GM11168 (cell line): ENCODE measurements around the gene HELB.
"Not testable (repeated sequence)": the region's sequence is repeated elsewhere in the genome, so short reads cannot be mapped to it uniquely, and the experiment has no call there.

ENCODE experiments used
- in situ Hi-C: fragments of 300-500 bp; cut with MboI; formaldehyde crosslinking; loops from one replicate; pipeline ENCODE4 v1.12.0; 2022; ENCODE audit warnings: low sequenced_read_pairs; ENCODE audit not compliant: unreplicated experiment

Gene HELB

DNA sequence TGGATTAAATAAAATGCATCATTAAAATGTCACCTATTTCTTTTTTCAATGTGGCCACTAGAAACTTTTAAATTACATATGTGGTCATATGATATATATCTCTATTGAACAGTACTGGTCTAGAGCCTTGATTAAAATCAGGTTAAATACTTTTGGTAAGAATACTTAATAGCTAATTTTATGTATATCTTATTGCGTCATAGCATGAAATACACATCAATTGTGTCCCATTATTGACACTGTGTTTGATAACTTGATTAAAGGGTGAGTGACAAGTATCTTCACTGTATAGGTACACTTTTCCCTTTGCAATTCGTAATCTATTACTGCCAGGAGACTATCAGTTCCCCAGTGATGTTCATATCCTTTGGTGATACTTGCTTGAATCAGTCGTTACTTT lies 4.4 kb upstream of the HELB start:
- in situ Hi-C loops: no loop called here

DNA sequence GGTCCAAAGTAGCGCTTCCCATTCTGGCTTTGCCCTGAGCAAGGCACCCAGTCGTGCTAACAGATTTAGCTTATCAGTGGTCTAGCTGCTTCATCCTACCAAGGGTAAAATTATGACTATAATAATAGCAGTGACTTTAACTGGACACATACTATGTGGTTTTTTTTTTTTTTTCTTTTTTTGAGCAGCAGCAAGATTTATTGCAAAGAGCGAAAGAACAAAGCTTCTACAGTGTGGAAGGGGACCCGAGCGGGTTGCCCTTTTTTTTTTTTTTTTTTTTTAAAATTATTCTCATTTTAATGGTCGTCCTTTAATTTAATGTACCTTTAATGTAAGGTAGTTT lies 505 bp downstream of the HELB start:
- in situ Hi-C loops: no loop called here

DNA sequence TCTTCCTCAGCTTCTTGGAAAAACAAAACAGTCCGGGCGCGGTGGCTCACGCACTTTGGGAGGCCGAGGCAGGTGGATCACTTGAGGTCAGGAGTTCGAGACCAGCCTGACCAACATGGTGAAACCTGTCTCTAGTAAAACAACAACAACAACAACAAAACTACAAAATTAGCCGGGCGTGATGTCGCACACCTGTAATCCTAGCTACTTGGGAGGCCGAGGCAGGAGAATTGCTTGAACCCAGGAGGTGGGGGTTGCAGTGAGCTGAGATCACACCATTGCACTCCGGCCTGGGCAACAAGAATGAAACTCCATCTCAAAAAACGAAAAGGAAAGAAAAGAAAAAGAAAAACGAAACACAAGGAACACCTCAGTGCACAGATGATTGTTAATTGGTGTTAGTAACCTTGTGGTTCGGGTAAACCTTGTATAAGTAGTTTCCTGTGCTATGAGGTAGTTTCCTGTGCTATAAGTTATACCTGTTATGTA lies 1.1 kb downstream of the HELB start:
- in situ Hi-C loops: not testable (repeated sequence)

GRCh38 chr12:66304296-66304900 lies 2.1 kb downstream of the HELB start:
- in situ Hi-C loops: no loop called here

GRCh38 chr12:66309606-66310005 lies 7.3 kb downstream of the HELB start:
- in situ Hi-C loops: no loop called here

GRCh38 chr12:66312189-66312588 lies 9.9 kb downstream of the HELB start:
- in situ Hi-C loops: no loop called here

DNA sequence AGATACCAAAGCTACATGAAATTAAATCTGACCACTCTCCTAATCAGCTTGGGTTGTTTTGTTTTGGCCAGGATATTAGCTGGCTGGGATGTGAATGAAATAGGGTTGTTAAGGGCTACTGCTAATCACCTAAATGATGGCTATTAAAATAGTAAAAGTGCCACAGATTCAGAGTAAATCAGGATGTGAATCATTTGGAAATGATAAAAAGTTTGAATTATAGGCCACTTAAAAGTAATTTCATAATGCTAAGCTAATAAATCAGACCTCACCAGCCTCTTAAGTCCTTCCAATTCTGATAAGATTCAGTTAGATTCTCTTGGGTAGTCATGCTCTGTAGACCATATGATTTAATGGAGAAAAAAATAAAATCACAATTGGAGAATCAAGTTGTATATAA lies 12.0 kb downstream of the HELB start:
- in situ Hi-C loops: no loop called here

GRCh38 chr12:66319266-66319954 lies 17.1 kb downstream of the HELB start:
- in situ Hi-C loops: no loop called here

- in situ Hi-C loops: no loop called here
These were observed 18.7 kb downstream of the HELB start for GRCh38 chr12:66320996-66321395.

DNA sequence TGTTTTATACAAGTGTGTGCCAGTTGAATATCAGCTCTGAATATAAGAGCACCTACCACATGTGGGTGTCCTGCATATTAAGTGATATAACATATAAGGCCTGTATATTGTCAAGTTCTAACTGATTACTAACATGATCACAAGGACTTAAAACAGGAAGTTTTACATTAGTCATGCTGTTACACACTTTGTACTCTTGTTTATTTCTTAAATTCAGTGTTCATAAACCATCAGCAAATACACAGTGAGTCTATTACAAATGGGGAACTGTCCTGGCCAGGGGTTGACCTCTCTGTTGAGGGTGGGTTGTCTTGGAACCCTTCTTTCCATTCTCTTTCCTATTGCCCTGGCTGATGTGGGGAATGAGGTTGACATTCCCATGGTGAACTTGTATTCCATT lies 19.1 kb downstream of the HELB start:
- in situ Hi-C loops: no loop called here

DNA sequence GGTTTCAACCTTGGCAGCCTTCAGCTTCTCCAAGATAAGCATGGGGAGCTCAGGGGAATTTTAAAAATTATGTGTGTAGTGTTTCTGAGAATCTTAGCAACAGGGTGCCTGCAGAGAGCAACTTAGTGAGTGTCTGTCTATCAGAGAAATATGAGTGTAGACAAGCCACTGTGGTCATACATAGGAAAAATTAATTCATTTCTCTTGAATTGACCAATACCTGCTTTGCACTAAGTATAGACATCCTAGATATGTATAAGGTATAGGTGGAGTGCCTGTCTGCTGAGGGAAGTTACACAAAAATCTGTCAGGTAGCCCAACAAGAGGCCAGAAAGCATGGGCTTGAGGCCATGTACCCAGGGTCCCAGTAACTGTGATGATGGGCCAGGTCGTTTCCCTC lies 20.7 kb downstream of the HELB start:
- in situ Hi-C loops: no loop called here

DNA sequence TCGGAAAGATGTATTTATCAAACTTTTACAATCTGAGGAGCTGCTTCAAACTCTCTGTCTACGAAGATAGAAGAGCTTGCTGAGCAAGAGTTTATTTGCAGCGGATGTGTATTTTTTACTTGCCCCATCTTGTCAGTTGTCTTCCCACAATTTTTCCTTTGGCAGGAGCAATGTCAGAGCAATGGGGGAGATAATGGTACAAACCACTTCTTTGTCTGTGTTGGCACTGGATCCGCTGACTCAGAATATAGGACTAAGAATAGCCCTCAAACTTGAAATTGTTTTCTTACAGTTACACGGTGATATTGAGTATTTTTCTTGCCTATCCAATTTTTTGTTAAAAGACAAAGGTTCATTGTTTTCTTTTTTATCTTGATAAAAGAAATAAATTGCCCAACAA lies 27.6 kb downstream of the HELB start:
- in situ Hi-C loops: no loop called here

DNA sequence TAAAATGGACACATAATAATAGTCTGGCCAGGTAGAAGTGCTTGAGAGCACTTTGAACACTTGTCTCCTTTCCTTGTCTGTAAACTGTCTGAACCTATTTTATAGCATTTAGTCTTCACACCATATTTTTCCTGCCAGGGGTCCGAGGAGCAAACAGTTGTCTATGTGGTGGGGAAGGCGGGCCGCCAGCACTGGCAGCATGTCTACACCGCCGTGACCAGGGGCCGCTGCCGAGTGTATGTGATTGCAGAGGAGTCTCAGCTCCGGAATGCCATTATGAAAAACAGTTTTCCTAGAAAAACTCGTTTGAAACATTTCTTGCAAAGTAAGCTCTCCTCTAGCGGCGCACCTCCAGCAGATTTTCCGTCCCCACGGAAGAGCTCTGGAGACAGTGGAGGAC lies 28.7 kb downstream of the HELB start:
- in situ Hi-C loops: no loop called here

DNA sequence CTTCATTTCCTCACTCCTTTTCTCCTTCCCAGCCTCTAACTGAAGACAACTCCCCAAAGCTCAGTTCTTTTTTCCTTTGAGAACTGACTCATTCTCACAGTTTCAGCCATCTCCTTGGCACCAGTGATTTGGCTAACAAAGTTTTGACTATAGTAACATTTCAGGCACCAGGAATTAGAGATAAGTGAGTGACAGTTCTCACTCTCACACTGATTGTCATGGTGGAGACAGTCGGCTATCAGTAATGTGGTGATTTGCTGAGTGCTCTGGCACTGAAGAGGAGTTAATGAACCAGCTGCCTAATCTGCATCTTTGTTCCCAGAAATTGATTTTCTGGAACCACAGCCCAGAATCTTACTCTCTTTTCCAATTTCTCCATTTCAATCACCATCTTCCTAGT lies 29.5 kb downstream of the HELB start:
- in situ Hi-C loops: no loop called here

DNA sequence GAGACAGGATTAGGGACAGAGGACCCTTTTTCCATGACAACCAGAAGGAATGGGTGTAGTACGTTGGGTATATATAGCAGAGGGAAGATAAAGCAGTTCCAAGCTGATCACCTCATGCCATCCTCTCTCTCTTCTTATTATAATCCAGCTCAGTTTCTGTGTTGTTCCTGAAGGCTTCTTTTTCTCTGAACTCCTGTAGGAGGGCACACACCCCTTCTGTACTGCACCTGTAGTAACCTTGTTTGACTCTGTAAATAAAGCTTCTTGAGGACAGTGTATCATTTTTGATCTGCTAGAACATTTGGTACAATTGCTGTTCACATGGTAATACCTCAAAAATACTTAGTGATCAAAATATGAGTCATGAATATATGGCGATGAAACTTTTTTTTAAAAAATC lies 33.5 kb downstream of the HELB start:
- in situ Hi-C loops: no loop called here

GRCh38 chr12:66337381-66338010 lies 35.2 kb downstream of the HELB start:
- in situ Hi-C loops: no loop called here

DNA sequence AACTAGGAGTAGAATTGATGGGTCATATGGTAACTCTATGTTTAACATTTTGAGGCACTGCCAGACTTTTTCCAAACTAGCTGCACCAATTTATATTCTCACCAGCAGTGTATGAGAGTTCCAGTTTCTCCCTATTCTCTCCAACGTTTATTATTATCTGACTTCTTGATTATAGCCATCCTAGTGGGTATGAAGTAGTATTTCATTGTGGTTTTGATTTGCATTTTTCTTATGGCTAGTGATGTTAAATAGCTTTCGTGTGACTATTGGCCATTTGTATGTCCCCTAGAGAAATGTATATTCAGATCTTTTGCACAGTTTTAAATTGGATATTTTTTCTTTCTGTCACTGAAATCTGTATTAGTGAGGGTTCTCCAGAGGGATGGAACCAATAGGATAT lies 37.8 kb downstream of the HELB start:
- in situ Hi-C loops: no loop called here

DNA sequence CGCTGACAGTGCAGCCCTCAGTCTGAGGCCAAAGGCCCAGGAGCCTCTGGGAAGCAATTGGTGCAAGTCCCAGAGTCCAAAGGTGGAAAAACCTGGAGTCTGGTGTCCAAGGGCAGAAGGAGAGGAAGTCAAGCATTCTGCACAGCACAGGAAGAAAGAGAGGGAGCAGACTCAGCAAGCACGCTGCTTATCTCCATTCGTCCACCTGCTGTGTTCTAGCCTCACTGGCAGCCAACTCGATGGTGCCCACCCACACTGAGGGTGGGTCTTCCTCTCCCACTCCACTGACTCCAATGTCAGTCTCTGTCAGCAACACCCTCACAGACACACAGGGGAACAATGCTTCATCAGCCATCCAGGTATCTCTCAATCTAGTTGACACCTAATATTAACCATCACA lies 38.8 kb downstream of the HELB start:
- in situ Hi-C loops: no loop called here

DNA sequence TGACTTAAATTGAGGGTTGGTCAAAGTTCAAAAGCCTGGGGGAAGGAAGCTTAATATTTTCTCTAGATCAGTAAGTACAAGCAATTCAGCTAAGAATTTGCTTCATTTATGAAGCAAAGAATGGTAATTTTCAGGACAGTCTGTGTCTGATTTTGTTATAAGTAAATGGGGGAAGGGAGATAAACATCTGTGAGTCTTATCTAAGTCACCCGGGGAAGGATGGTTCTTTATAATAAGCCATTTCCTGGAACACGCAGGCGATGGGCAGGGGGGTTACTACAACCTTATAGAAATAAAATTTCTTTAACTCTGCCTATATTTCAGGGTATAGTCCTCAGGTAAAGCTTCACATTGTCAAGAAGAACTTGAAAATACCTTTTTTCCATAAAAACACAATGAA lies 42.9 kb downstream of the HELB start:
- in situ Hi-C loops: no loop called here

DNA sequence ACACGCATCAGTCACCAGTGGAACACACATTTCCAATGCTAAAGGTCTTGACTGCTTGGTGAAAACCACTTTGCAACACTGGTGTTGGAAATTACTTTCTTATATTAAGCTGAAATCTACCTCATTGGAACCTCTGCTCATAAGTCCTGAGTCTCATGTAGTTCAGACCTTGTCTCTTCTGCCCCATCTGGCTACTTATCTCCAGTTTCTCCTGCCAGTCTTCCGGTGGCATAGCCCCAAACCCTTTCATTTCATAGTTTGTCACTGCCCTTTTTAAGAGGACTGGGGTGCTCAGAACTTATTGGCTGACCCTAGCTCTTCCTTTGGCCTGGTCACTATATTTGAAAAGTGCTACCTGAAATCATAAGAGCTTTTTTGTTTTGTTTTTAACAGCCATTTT lies 43.7 kb downstream of the HELB start:
- in situ Hi-C loops: no loop called here

GRCh38 chr12:66351301-66351700 lies 49.0 kb downstream of the HELB start:
- in situ Hi-C loops: no loop called here

DNA sequence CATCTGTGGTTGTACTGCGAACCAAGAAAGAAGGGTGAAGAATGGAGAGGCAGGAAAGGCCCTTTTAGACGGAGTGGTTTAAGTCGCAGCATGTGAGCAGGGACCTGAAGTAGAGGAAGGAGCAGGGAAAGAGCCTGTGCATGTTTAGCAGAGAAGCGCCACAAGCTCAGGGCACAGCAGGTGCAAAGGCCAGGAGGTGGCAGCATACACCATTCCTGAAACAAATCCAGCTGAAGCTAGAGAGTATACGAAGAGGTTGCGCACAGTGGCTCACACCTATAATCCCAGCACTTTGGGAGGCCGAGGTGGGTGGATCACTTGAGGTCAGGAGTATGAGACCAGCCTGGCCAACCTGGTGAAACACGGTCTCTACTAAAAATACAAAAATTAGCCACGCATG lies 49.9 kb downstream of the HELB start:
- in situ Hi-C loops: no loop called here
